ENCODE results near the gene NBEA.

Gene NBEA

DNA sequence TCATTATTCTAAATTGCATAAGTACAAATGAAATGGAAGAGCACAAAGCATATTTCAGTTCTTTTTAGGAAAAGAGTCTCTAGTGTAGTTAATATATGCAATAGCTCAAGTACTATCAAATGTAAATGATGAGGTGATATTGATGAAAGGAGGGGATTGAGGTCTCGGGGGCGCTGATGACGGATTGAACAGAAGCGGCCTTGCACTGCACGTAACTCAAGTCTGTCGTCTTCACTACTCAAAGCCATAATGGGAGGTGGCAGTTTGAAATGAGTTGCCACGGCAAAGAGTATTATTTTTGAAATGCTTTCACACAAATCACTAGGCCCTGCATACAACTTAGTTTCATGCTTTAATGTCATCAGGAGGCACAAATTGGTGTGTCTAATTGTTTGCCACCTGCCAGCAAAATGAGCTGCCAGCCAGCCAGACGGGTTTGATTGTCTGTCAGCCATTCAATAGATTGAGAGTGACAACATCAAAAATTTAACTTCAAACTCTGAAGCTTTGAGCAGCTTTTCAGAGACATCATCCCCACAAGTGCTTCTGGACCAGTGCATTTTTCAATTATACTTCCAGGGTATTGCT lies 256.6 kb downstream of the NBEA start:
- TF ChIP-seq CTCF (IDR thresholded peaks at IDR 0.05; ENCODE audit: low read depth, low read length, missing control alignments), result no peak
- in situ Hi-C loops (cut with HindIII; ENCODE audit: low pct_ligation_motif_present, low sequenced_read_pairs), result no loop called here
- no peak overlapping the region for H3K4me3 ChIP-seq (ENCODE audit: low read depth, low read length)
- DNase-seq, result no peak
- H3K27ac ChIP-seq, result no peak overlapping the region
- H3K36me3 ChIP-seq (replicated peaks), result no peaks in the 10 kb centered on the region
- no peaks in the 10 kb centered on the region for H3K27me3 ChIP-seq (replicated peaks)

DNA sequence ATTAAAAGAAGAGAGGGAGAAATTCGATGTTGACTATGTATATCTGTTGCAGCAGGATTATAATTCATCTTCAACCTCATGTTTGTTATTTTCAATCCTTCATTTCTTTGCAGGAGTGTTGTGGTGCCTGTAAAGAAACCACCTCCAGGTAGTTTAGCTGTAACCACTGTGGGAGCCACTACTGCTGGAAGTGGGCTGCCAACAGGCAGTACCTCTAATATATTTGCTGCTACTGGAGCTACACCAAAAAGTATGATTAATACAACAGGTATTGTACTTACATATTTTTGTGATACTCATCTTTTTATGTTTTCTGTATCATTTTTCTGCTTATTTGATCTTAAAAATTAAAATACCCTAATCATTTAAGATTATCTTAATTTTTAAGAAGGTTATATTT lies 266.5 kb downstream of the NBEA start:
- DNase-seq, result no peak
- H3K4me3 ChIP-seq (ENCODE audit: low read depth, low read length), result no peak overlapping the region
- no peak for TF ChIP-seq CTCF (IDR thresholded peaks at IDR 0.05; ENCODE audit: low read depth, low read length, missing control alignments)
- H3K36me3 ChIP-seq (replicated peaks), result no peaks in the 10 kb centered on the region
- H3K27me3 ChIP-seq (replicated peaks), result no peaks in the 10 kb centered on the region
- in situ Hi-C loops (cut with HindIII; ENCODE audit: low pct_ligation_motif_present, low sequenced_read_pairs), result no loop called here
- no peak overlapping the region for H3K27ac ChIP-seq

- no peak for TF ChIP-seq CTCF (IDR thresholded peaks at IDR 0.05; ENCODE audit: low read depth, low read length, missing control alignments)
- Histone ChIP-seq H3K27me3 (replicated peaks) (no peaks in the 10 kb centered on the region), H3K4me3 (ENCODE audit: low read depth, low read length) (no peak overlapping the region), H3K36me3 (replicated peaks) (no peaks in the 10 kb centered on the region), H3K27ac (no peak overlapping the region)
- no peak for DNase-seq
- in situ Hi-C loops (cut with HindIII; ENCODE audit: low pct_ligation_motif_present, low sequenced_read_pairs), result no loop called here
These were observed 268.2 kb downstream of the NBEA start for GRCh38 chr13:35210261-35210660.

DNA sequence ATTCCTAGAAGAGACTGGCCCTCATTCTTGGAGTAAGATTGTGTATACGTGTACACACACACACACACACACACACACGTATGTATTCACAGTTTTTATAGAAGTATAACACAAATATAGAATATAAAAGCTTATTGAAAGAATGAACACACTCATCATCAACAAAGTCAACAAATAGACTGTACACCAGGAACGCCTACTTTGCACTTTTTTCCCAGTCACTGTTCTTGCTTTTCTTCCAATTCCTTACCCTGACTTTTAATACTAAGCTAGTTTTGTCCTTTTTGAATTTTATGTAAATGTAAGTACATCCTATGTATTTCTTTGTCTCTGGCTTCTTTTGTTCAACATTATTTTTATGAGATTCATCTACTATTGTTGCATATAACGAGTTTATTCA lies 269.9 kb downstream of the NBEA start:
- Histone ChIP-seq H3K4me3 (ENCODE audit: low read depth, low read length) (no peak overlapping the region), H3K36me3 (replicated peaks) (no peaks in the 10 kb centered on the region), H3K27me3 (replicated peaks) (no peaks in the 10 kb centered on the region), H3K27ac (no peak overlapping the region)
- no peak for TF ChIP-seq CTCF (IDR thresholded peaks at IDR 0.05; ENCODE audit: low read depth, low read length, missing control alignments)
- DNase-seq, result no peak
- in situ Hi-C loops (cut with HindIII; ENCODE audit: low pct_ligation_motif_present, low sequenced_read_pairs), result no loop called here

DNA sequence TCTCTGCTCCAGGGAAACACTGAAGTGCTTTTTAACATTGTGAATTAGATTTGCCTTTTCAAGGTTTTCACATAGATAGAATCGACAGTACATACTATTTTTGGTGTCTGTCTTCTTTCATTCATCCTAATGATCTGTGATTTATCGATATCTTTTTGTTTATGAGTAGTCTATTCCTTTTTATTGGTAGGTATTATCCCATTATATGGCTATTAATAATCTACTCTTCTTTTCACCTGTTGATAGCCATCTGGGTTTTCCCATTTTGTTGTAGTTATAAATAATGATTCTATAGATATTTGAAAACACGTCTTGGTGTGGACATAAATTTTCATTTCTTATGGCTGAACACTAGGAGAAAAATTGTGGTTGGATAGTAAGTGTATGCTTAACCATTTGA lies 271.8 kb downstream of the NBEA start:
- Histone ChIP-seq H3K36me3 (replicated peaks) (no peaks in the 10 kb centered on the region), H3K27ac (no peak overlapping the region), H3K27me3 (replicated peaks) (no peaks in the 10 kb centered on the region), H3K4me3 (ENCODE audit: low read depth, low read length) (no peak overlapping the region)
- in situ Hi-C loops (cut with HindIII; ENCODE audit: low pct_ligation_motif_present, low sequenced_read_pairs), result no loop called here
- no peak for DNase-seq
- TF ChIP-seq CTCF (IDR thresholded peaks at IDR 0.05; ENCODE audit: low read depth, low read length, missing control alignments), result no peak

GRCh38 chr13:35216131-35216530 lies 274.1 kb downstream of the NBEA start:
- no peak for TF ChIP-seq CTCF (IDR thresholded peaks at IDR 0.05; ENCODE audit: low read depth, low read length, missing control alignments)
- Histone ChIP-seq H3K36me3 (replicated peaks) (no peaks in the 10 kb centered on the region), H3K27me3 (replicated peaks) (no peaks in the 10 kb centered on the region), H3K4me3 (ENCODE audit: low read depth, low read length) (no peak overlapping the region), H3K27ac (no peak overlapping the region)
- no peak for DNase-seq
- in situ Hi-C loops (cut with HindIII; ENCODE audit: low pct_ligation_motif_present, low sequenced_read_pairs), result no loop called here

All from brain microvascular endothelial cell (primary cell).